NCI-H2171 treated with DMSO at 0.1 percent for 48 hours (cell line): ENCODE measurements around the gene PBXIP1.

ENCODE experiments used
- DNase-seq: peaks from one replicate; lab custom pipeline; 2025; lab: John Stamatoyannopoulos, UW

The PBXIP1 gene

DNA sequence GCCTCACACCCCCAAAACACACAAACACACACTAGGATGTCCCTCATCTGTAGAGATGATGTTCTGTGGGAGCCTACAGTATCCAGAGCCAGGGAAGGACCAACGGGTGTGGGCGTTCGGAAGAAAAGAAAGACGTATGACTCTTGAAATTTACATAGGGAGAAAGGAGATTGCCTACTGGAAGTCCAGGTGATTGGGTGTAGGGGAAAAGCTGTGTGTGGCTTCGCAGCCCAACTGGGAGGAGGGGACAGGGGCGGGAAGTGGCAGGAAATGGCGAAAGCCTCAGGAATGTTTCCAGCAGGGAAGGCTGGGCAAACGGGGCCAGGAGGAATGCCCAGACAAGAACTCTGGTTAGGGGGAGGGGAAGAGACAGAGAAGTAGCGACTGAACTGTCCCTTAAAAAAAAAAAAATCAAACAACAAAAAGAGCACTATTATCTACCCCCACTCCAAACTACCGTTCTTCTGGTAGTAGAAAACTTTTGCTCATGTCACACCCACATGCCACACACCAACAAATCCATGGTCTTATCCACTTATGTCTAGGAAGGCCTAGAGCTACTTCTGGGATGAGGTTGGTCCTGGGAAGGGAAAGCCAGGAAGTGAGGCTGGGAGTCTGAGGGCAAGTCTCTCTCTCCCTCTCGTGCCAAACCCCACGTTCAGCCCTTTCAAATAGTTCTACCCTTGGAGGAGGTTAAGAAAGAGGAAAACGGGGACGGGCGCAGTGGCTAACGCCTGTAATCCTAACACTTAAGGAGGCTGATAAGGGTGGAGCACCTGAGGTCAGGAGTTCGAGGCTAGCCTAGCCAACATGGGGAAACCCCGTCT is 16.8 kb upstream of the PBXIP1 start:
- no peak for DNase-seq

DNA sequence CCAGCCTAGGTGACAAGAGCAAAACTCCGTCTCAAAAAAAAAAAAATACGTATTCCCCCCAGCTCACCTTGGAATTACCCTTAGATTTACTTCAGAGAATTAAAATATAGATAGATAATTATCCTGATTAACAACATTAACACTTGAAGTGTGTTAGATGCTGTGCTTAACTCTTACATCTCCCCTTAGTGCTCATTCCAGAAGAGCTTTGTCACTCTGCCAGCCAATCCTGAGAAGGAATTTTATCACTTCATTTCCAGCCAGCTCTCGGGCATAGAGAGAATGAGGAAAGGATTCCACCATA is 16.3 kb upstream of the PBXIP1 start:
- DNase-seq: no peak

DNA sequence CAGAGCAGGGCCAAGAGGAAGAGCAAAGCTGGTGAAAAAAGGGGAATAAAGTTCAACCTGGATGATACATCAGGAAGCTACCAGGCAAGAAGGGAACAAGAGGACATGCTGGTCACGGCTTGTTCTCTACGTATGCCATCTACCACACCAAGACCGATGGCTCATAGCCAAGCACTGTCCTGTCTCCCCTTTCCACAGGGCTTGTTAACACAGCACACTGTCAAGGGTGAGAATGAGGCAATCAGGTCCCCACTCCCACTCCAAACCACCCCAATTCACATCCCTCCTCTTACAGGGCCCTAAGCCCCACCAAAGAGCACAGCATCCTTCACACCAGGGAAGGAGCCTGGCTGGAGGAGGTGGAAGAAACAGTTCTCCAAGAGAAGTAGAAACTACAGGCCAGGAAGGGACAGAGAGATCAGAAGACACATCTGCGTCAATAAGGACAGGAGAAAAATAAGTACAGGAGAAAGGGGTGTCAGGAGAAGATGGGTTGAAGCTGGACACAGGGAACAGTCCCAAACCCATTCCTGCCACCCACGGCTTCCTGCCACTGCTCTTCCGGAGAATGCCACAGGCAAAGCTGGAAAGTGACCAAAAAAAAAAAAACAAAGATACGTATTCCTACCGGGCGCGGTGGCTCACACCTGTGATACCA is 15.6 kb upstream of the PBXIP1 start:
- DNase-seq: no peak

DNA sequence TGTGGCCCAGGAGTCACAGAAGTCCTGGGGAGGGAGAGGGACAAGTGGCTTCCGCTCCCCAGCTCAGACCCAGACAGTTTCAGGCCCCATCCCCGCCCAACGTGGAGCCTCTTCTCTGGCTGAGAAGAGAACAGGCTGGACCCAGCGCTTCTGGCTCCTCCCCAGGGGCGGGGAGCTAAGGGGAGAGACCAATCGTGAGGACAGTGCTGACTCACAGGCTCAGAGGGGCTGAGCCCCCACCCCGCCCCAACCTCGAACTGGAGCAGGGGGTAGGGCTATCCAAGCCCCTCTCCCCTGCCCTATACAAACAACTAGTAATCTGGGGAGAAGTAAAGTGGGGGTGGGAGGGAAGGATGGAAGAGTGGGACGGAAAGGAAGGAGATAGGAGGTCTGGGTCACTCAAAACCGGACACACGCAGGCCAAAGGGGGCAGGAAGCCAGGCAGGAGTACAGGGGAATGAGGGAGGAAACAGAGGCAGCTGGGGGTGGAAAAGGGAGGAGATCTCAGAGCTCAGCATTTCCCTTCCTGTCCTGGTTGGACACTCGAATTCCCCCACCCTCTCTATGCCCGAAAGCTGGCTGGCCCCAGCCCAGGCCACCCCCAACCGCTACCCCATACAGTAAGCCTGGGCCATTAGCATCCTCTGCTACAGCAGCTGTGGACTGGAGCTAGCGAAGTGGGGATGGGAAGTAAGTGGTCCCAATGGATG is 14.9 kb upstream of the PBXIP1 start, which contains the start of gene SHC1:
TSS of gene SHC1 (minus strand) at position 117 of the 710 bp plus-strand sequence. CDS start 221 bp downstream, outside the sequence.
- DNase-seq: no peak

DNA sequence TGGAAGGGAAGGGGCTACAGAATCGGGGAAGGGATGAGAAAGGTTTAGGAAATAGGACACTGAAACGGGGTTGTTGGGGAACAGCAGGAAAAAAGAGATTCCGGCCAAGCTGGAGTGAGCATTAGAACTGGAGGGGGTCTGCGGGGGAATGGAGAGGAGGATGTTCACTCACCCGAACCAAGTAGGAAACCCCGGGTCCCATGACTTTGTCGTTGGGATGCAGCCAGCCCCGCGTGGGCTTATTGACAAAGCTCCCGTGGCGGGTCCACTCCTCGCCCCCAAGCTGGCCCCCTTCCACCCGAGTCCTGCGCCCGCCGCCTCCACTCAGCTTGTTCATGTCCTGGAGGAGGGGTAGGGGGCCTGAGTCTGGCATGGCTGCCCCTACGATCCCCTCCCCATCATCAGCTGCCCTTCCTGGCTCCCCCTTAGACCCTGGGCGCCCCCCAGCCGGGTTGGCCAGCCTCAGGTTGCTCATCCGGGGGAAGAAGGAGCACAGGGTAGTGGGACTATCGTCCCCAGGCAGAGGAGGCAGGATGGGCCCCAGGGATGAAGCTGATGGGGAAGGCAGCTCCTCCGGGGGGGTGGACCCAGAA is 14.1 kb upstream of the PBXIP1 start:
- no peak for DNase-seq

DNA sequence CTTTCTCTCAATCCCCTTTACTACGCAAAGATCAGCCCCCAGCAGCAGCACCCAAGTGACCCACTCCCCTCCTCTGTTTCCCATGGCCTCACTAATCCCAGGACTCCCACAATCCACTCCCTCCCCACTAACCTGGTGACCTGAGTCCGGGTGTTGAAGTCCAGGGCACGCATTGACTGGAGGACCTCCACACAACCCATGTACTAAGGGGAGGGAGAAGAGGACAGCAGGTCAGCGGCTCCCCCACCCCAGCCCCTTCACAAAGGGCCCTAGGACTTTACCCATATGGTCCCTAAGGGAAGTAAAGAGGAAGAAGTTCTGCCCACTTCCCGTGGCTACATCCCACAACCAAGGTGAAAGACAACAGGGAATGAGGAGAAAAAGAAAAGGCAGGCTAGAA is 13.3 kb upstream of the PBXIP1 start:
- DNase-seq: no peak

DNA sequence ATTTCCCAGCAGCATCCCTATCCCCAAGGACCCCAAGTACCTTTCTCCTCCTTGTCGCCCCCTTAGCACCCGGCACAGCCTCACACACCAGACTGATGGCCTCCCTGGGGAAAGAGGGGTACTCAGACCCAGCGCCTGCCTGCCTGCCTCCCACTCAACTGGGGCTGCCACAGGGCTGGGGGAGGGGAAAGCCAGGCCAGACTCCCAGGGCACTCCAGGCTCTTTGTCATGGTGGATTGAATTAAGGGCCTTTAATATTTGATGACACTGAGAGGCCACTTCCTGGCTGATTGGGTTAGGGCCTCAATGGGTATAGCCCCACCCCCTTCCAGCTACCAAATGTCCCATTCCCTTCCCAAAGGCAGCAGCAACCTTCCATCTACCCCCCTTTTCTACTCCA is 12.8 kb upstream of the PBXIP1 start:
- DNase-seq: no peak

DNA sequence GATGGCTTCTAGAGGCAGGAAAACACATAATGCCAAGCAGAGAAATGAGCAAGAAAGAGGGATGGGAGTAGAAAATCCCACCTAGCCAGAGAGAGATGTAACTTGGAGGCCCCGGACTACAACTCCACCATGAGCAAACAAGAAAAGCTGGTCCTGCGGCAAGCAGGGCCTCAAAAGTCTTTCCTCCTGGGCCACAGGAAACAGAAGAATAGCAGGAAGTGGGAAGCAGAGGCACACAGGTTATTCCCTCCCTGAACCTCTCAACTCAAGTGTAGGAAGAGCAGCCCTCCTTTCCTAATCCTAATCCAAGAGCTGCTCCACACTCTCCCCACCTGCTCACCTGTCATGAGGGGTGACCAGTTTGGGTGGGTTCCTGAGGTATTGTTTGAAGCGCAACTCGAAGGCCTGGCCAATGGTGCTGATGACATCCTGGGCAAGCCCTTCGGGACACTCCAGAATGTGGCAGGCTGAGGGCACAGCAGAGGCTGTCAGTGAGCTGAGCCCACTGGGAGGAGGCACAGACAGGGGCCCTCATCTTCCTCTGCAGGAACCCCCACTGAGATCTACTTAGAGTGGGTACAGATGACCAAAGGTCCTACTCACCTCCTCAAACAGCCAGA is 11.5 kb upstream of the PBXIP1 start:
- no peak for DNase-seq

DNA sequence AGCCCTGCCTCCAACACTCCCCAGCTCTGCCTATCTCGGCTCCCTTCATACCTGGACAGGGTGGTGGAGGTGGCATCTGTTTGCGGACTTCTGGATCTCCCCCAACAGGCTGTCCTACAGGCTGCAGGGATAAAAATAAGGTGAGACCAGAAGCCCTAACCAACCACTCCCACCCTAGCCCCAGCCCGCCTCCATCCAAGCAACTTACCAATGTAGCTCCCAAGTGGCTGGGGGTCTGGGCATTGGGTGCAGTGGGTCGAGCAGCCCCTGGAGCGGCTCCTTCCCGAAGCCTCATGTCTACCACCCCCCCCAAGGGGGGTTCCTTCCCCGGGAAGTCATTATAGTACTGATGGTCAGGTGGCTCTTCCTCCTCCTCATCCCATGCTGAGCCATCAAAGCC is 10.2 kb upstream of the PBXIP1 start:
- no peak for DNase-seq

DNA sequence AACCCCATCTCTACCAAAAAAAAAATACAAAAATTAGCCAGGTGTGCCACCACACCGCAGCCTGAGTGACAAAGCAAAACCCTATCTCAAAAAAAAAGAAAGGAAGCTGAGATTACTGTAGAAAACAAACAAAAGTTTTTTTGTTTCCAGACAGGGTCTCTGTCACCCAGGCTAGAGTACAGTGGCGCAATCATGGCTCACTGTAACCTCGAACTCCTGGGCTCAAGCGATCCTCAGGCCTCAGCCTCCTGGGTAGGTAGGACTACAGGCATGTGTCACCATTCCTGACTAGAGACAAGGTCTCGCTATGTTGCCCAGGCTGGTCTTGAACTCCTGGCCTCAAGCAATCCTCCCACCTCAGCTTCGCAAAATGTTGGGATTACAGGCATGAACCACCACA is 8.5 kb upstream of the PBXIP1 start:
- no peak for DNase-seq

DNA sequence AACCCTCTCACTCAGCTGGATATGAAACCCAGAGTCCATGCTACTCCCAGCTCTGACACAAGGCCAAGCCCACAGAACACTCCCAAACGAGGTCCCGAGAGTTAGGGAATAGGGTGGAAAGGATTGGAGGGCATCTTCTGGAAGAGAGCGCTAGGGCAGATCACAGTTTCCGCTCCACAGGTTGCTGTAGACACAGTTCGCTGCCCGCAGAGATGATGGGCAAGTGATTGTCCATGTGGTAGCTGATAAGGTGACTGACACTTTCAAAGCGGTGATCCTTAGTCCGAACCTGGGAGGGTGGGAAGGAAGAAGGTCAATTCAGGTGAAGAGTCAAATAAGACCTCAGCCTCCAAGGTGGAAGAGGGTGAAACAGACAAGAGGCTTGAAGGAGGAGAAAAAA is 7.7 kb upstream of the PBXIP1 start:
- DNase-seq: no peak

DNA sequence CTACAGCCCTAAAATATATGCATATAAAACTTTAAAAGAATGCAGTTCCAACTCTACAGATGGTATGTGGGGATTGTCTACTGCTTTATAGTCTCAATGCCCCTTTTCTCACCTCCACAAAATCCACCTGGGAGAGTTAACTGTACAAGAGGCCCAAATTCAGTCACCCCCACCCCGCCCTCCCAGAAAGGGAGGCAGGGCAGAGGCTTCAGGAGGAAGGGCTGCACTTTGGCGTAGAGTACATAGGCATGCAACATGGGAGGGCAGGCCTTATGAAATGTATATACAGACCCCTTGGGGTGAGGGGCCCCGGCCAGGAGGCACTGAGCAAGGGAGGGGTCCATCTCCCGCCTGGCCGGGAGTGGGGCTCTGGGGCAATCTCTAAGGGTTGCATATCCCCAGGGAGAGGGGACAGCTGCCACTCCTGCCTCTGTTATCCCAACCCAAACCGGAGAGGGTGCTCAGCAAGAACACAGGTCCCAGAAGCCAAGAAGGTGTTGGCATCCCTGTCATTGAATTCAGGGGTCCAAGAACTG is 7.0 kb upstream of the PBXIP1 start:
- DNase-seq: no peak

DNA sequence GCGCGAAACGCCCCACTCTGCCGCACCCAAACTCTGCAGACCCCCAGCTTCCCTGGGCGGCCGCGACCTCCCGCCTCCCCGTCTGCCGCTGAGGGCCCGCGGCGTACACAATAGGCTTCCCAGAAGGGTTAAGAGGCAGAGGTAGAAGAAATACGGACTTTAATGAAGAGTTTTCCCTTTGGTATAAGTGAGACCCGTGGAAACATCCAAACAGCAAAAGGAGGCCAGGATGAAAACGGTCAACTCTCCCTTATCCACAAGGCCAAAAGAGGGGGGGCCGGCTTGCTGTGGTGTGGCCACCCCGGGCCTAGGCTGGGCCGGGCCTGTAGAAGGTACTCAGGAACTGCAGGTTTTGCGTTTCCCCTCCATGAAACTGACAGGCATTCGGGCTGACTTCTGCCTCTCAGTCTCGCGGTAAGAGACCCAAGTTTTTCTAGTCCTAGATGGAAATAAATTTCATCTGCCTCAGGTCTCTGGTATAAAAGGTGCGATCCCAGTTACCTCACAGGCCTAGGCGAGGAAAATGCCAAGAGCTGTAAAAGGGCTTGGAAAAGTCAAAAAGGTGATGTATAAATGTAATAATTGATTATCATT is 6.4 kb upstream of the PBXIP1 start:
- peak; percentile 46 for DNase-seq

DNA sequence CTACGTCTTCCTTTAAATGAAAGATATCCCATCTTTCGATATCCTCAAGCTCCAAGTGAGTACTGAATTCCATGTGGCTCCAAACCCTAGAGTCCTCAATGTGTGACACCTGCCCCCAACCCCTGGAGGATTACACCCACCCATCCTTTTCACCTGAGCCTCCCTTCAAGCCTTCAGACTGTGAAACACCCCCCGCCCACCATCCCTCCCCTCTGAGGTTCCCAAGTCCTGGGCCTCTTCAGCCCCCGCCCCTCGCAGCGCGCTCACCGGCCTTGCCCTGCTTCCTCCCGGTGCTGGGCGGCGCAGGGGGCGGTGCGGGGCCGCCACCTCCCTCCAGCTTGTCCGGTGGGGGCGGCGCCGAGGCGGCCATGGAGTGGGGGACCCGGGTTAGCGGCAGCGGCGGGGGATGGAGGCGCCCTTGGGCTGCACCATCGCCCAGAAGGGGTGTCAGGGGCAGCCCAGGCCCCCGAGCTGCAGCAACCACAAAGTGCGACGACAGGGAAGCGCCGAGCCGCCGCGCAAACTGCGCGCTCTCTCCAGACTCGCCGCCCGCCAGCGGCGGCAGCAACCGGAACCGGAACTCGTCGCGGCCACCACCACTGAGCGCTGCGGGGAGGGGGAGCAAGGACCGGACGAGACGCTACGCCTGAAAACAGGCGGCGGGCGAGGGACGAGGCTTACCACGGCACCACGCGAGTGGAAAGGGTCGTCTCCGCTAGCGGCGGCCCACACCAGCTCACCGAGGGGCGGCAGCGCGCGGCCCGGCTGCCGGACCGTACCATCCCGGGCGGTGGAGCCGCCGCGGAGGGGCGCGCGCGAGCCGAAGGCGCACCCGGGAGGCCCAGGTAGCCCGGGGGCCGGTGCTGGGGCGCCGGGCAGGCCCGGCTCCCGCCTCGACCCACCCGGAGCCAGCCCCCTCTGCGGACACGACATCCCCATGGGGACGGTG is 5.6 kb upstream of the PBXIP1 start, which contains the start of gene PYGO2:
TSS of gene PYGO2 (minus strand) at position 576 of the 949 bp plus-strand sequence. CDS start at position 370, 206 bp downstream.
- peak; percentile 65 for DNase-seq

DNA sequence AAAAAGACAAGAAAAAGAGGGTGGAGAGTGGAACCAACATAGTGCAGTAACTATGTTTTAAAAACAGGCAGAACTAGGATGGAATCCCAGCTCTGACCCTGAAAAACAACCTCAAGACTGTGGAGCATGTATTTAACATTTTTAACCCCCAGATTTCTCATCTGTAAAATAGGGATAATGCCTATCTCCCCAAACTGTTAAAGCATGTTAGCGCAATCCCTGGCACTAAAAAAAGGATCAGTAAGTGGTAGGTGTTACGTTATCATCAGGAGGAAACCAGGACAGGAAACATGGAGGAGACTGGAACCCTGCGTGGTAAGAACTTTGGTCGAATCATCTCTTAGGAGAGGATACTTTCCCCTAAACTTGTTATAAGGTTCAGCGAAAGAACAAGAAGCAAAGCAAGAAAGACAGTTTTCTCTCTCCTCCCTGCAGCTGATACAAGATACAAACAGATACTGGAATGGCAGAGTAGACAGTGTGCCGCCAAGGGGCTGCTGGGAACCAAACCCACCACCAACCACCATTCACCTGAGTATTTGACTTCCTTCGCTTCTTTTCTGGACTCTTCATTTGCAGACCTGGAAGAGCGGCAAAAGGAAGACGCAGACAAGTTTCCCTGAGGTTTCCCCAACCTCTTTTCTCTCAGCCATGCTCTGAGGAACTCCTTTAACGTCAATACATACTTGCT is 4.7 kb upstream of the PBXIP1 start:
- DNase-seq: no peak

DNA sequence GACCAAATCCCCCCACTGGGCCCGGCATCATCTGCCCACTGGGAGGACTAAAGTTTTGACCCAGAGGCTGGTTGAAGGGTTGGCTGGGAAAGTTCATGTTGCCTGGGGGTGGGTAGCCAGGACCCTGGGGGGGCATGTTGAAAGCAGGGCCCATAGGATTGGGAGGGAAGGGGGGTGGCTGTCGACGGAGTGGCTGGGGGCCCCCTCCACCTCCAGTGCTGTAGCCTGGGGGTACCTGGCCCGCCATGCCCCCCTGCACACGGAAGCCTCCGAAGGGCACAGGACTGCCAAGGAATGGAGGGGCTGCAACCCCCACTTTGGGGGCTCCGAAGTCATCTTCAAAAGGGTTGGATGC is 3.5 kb upstream of the PBXIP1 start:
- no peak for DNase-seq

DNA sequence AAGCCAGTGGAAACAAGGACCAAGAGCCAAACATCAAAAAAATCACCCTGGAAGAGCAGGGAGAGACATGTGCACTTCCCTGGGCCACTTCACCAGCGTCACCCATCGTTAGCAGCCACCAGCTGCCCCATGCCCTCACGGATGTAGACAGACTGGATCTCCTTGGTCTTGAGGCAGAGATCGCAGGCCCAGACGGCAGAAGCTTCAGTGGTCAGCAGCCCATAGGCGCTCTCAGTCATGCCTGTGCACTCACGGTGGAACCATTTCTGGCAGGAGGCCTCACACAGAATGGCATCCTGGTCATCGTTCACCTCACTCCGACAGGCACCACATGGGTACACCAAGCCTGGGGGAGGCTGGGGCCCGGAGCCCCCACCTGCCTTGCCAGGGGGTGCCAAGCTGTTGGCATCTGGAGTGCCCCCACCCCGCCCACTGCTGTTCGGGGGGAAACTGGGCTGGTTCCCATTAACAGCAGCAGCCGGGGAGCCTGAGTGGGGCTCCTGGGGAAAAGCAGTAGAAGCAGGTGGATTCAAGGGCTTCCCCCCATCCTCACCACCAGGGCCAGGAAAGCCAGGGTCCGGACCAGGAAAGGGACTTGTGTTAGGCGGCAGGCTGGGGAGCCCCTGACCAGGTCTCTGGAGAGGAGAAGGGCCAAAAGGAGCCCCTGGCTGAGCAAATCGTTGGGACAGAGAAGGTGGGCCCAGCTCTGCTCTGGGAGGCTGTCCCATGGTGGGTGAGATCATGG is 3.0 kb upstream of the PBXIP1 start:
- no peak for DNase-seq

DNA sequence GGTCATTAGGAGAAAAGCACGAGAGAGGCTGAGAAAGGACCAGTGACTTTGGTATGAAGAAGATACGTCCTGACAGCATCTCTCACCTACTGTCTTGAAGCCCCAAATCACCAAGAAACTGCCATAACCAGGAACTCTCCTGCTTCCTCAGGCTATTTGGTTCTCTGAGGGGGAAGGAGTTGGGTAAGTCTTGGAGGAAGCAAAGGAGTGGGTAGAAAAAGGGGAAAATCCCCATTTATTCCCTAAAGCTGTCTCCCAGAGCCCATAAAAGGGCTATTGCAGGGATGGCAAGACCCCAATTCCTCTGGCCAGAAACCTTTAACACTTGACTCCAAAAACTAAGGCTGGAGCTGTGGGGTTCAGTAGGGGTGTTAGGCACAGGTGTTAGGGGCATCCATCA is 2.1 kb upstream of the PBXIP1 start:
- no peak for DNase-seq

DNA sequence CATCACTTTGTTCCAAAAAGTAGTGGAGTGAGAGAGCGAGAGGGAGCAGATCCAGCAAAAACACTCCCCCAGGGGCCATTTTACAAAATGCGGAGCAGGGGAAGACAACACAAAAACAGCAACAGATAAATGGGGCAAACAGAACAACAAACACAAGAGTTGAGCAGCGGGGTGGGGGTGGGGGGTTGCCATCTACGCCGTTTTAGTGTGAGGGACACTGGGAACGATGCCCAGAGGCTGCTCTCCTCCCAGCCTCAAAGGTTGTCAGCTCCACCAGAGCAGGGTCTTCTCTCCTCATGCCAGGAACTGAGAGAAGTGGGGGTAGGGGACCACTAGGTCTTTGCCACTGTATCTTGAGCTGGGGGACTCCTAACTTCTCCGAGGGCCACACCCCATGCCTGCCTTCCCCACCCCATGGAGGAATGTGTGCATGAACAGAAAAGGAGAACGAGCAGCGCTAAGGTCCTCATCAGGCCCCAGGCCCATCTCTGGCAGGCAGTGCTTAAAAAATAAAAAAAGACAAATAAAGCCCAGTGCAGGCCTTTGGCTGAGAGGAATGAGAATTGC is 1.3 kb upstream of the PBXIP1 start:
- DNase-seq: no peak
